ENCODE data around the gene SAPCD2.
"Not testable (repeated sequence)": the region's sequence is repeated elsewhere in the genome, so short reads cannot be mapped to it uniquely, and the experiment has no call there.

SAPCD2 gene

DNA sequence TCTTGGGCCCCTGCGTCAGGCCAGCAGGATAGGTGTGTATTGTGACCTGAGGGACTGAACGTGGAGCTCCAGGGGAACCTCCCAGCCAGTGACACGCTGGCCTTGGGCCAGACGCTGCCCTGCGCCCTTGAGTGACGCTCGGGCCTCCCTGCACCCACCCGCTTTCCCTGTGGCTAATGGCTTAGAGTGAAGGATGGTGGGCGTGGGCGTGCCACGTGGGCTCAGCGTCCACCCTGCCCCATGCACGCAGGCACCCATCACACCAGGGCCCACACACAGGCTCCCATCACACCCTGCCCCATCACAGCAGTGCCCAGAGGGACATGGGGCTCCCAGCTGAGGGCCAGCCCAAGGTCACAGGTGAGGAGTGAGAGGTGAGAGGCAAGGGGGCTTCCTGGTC is 33.3 kb downstream of the SAPCD2 start:
- no peak overlapping the region for H3K27ac ChIP-seq
- TF ChIP-seq ZFX (IDR thresholded peaks at IDR 0.05) = no peak
- TF ChIP-seq, protein P1, sequence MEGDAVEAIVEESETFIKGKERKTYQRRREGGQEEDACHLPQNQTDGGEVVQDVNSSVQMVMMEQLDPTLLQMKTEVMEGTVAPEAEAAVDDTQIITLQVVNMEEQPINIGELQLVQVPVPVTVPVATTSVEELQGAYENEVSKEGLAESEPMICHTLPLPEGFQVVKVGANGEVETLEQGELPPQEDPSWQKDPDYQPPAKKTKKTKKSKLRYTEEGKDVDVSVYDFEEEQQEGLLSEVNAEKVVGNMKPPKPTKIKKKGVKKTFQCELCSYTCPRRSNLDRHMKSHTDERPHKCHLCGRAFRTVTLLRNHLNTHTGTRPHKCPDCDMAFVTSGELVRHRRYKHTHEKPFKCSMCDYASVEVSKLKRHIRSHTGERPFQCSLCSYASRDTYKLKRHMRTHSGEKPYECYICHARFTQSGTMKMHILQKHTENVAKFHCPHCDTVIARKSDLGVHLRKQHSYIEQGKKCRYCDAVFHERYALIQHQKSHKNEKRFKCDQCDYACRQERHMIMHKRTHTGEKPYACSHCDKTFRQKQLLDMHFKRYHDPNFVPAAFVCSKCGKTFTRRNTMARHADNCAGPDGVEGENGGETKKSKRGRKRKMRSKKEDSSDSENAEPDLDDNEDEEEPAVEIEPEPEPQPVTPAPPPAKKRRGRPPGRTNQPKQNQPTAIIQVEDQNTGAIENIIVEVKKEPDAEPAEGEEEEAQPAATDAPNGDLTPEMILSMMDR (conservative IDR thresholded peaks at IDR 0.05) = no peak

DNA sequence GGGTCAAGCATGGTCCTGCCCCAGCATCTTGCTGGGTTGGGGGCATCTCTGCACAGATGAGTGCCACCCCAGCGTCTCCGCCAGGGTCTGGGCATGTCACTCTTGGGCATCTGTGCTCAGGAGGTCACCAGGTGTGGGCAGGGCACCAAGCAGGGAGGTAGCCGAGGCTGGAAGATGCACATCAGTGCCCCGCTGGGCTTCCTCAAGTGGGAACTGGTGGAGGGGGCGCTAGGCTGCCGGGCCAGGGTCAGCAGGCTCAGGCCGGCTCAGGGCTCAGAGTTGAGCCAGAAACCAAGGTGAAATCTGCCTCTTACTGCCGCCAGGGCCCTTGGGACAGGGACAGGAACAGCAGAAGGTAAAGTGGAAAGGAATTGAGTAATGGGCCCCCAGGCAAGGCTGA is 34.4 kb downstream of the SAPCD2 start:
- TF ChIP-seq ZFX (IDR thresholded peaks at IDR 0.05) = no peak
- H3K27ac ChIP-seq = no peak overlapping the region; the same call in 1 of the 2 replicates

DNA sequence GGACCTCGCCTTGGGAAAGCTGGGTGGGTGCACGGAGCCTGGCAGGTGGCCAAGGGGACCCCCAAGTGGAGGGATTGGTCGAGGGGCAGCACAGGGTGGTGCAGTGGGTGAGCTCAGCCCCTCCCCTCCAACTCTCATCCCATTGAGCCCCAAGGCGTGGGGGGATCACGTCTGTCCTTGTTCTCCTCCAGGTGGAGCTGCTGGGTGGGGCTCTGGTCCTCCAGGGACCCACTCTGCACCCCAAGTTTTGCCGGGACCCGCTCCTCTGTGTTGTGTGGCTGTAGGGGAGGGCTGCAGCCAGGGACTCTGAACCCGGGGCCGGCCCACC is 34.9 kb downstream of the SAPCD2 start:
- TF ChIP-seq, protein P1 (conservative IDR thresholded peaks at IDR 0.05) = peak; percentile 82
- no peak for TF ChIP-seq ZFX (IDR thresholded peaks at IDR 0.05)
- H3K27ac ChIP-seq = peak overlapping the region; percentile 58

DNA sequence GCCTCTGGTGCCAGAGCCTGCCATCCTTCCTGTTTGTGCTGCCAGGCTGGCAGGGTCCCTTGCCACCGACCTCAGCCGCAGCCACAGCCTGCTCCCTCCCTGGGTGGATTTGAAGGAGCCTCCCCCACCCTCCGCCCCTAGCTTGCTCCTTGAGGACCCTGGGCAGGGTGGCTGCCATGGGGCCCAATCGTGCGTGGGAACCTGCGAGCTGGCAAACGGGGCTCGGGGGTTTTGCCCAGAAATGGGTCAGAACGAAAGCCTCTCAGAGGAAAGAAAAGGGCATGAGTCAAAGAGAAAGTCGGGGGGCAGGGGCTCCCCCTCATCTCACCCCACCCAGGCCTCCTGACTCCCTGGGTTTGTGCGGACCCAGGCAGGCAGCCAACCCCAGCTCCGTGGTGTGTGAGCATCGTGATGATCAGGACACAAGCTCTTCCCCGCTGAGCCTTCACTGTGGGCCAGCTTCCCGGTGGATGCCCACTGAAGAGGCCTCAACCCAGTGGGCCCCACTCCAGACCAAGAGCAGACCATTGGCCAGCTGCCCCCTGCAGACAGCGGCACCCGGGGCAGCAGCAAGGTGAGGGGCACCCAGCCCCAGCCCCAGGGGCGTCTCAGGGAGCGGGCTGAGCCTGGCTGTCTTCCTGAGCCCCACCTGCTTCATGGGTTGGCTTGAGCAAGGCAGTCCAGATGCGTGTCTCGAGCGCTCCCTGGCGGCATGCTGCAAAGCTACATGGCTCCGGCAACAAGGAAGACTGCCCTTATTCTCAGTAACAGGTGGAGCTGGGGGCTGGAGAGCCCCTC is 35.4 kb downstream of the SAPCD2 start:
- peak overlapping the region; percentile 58 for H3K27ac ChIP-seq

DNA sequence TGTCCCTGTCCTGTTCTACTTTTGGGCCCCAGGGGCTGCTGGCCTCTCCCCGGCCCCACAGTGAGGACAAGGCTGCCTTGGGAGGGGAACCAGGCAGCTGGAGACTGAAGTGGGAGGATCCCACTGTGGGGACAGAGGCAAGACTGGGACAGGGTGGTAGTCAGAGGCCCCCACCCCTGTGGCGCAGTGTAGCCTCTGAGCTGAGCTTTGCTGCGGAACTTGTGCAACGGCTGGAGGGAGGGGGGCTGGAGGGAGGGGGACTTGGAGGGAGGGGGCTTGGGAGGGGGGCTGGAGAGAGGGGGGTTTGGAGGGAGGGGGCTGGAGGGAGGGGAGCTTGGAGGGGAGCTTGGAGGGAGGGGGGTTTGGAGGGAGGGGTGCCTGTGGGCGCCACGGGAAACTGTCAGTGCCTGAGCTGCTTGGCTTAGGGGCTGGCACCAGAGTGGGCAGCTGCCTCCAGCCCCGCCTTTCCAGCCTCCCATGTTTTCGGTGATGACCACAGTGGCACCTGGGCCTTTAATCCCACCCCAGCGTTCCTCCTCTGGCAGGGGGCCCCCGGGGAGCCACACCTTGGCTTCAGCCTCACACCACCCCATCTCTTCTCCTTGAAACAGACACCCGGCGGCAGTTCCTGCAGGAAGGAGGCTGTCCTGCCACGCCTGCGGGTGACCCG is 36.2 kb downstream of the SAPCD2 start:
- TF ChIP-seq, protein P1 (conservative IDR thresholded peaks at IDR 0.05) = no peak
- TF ChIP-seq ZFX (IDR thresholded peaks at IDR 0.05) = no peak
- peak overlapping the region; percentile 58 for H3K27ac ChIP-seq

More for the DNA sequence above, 35.4 kb downstream of the SAPCD2 start:
- TF ChIP-seq ZFX (IDR thresholded peaks at IDR 0.05) = no peak
- TF ChIP-seq, protein P1 (conservative IDR thresholded peaks at IDR 0.05) = peak; percentile 96

DNA sequence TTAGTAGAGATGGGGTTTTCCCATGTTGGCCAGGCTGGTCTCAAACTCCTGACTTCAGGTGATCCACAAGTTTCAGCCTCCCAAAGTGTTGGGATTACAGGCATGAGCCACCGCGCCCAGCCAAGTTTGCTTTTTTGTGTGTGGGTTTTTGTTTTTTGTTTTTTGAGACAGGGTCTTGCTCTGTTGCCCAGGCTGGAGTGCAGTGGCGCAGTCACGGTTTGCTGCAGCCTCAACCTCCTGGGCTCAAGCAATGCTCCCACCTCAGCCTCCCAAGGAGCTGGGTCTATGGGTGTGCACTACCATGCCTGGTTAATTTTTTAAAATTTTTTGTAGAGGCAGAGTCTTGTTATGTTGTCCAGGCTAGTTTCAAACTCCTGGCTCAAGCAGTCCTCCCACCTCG is 36.9 kb downstream of the SAPCD2 start:
- H3K27ac ChIP-seq = not testable (repeated sequence)

DNA sequence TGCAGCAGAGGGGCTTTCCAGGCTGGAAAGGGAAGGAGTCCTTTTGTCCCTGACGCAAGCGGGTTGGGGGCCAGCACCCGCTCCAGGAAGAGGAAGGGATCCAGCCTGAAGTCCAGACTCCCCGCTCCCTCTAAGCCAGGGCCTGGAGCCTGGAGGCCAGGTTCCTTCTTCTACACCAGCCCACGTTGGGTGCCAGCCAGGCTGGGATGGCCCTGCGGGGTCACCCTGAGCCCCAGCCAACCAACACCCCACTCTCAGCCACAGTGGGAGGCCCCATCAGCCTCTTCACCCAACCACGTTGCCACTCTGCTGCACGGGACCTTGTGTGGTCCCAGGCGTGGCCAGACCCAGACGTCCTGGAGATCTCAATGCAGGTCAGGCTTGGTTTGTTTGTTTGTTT is 37.5 kb downstream of the SAPCD2 start:
- no peak overlapping the region for H3K27ac ChIP-seq
- TF ChIP-seq ZFX (IDR thresholded peaks at IDR 0.05) = no peak
- TF ChIP-seq, protein P1 (conservative IDR thresholded peaks at IDR 0.05) = no peak

DNA sequence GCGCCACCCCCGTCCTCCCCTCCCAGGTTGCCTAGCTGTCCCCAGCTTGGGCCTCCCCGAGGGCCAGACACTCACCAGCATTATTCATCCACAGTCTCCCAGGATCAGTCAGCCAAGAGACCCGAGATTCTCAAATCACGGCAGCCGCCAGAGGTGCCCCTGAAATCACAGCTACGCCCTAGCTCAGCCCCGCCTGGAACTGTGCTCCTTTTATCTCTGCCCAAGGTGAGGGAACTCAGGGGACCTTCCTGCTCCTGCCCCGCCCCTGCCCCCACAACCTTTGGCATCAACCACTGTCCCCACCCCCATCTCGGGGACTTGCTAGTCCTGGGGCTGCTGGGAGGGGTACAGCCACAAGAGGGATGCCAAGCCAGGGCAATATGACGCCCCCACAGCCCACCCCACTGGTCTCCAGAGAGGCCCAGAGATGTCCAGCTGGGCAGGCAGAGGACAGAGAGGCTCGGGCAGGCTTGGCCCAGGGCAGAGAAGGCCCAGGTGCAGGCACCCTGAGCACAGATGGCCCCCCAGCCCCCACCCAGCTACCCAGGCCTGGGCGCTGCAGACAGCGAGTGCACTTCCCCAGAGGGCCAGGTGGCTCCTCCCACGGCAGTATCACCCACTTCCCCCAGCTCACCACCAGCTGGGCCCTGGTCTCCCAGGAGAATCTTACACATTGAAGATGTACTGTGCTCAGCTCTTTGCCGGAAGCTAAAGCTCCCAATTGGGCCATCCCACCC is 38.3 kb downstream of the SAPCD2 start, which contains the start of gene FUT7:
TSS of gene FUT7 (minus strand) at position 185 of the 737 bp plus-strand sequence. CDS start at position 88, 97 bp downstream.
- no peak for TF ChIP-seq ZFX (IDR thresholded peaks at IDR 0.05)
- TF ChIP-seq, protein P1 (conservative IDR thresholded peaks at IDR 0.05) = no peak
- H3K27ac ChIP-seq = no peak within 1 kb of the TSS
